ENCODE data around the gene CST3. TPM values are rescaled to one million over a fixed set of nuclear protein-coding genes. Genes with fewer than 3 reads are reported as not detected.

The CST3 gene
- total and polyA plus RNA-seq, 2 of the 8 experiments (the other 6 are each of a cell fraction or from before 2014, with no cell fraction given): 53.2 to 184 TPM

DNA sequence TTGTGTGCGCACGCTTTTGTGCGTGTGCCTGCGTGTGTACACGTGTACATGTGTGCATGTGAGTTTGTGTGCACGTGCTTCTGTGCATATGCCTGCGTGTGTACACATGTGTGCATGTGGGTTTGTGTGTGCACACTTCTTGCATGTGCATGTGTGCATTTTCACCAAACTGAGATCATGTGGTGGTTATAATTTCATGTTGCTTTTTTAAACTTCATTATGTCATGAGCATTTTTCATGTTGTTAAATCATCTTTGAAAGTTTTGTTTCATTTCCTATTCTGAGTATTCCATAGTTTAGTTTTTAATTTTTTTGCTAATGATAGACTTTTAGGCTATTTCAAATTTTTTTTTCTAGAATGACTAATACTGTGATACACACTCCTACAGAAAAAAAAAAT lies 6.4 kb upstream of the CST3 start:
- H3K79me2 ChIP-seq (ENCODE audit: control insufficient read depth in 1 of 2, insufficient read depth in 2 of 2, low read length in 2 of 2): no peaks in the 10 kb centered on the region
- ChIA-PET POLR2A (ENCODE audit: partially characterized antibody) (no interaction called here), CTCF (ENCODE audit: partially characterized antibody) (no interaction called here)
- no peak overlapping the region for H3K4me3 ChIP-seq (ENCODE audit: extremely low read depth in 1 of 4, insufficient read depth in 2 of 4, low read depth in 3 of 4, low read length in 4 of 4)
- no peak overlapping the region for H3K56ac ChIP-seq (replicated peaks; ENCODE audit: insufficient read length, low read depth, low read length)
- H3K4me1 ChIP-seq (replicated peaks in 1 of 4; ENCODE audit: control insufficient read depth in 3 of 4, insufficient read depth in 4 of 4, low read length in 3 of 4): peaks cover 0 to 3% (median 0%) of the 10 kb centered on the region in 4 experiments; a peak in 4 of 7 replicates
- H2BK120ac ChIP-seq (replicated peaks; ENCODE audit: low read depth, low read length): peak overlapping the region; percentile 73
- no peaks in the 10 kb centered on the region for H3K36me3 ChIP-seq (ENCODE audit: control insufficient read depth in 2 of 4, insufficient read depth in 4 of 4, low read length in 3 of 4)
- peak overlapping the region; percentile 63 for H4K91ac ChIP-seq (replicated peaks; ENCODE audit: insufficient read length, low read length)
- no peak overlapping the region for H2AFZ ChIP-seq (ENCODE audit: low read length)
- peak overlapping the region; percentile 55; the same call in 1 of the 2 replicates for H2BK15ac ChIP-seq (ENCODE audit: low read length)
- WGBS, 2 experiments (ENCODE audit: extremely low coverage in 1 of 2, insufficient coverage in 1 of 2, insufficient read length in 1 of 2, insufficient replicate concordance in 2 of 2, low coverage in 1 of 2, low lambda C conversion rate in 2 of 2, missing lambda C conversion rate in 1 of 2): 90% methylated on average over 7 of the region's 7 CpGs; no CpG with 5 or more reads in 1 of the 2 experiments
- no peak overlapping the region for H2AK5ac ChIP-seq (ENCODE audit: low read depth, low read length)
- H3K9me3 ChIP-seq (ENCODE audit: insufficient read depth in 2 of 2, low read depth in 1 of 2, low read length in 1 of 2): no peaks in the 10 kb centered on the region
- H3K14ac ChIP-seq (ENCODE audit: insufficient read length): no peak overlapping the region
- no peak overlapping the region for H3K9ac ChIP-seq (replicated peaks in 1 of 4; ENCODE audit: extremely low read depth in 1 of 4, low read depth in 3 of 4, low read length in 3 of 4)
- DNase-seq (ENCODE audit: low read depth in 1 of 2, low spot score in 2 of 2): no peak
- no peak overlapping the region for H3K27ac ChIP-seq (ENCODE audit: low read depth, low read length)
- no peak overlapping the region for H2BK20ac ChIP-seq (ENCODE audit: low read length)
- H2BK12ac ChIP-seq (ENCODE audit: low read depth, low read length): no peak overlapping the region
- no peak overlapping the region for H2BK5ac ChIP-seq (ENCODE audit: low read depth, low read length)
- H3K4me2 ChIP-seq (ENCODE audit: insufficient read depth in 1 of 2, low read depth in 2 of 2, low read length in 2 of 2): no peak overlapping the region
- H3K23me2 ChIP-seq (ENCODE audit: low read depth, low read length): no peaks in the 10 kb centered on the region; the same call in 1 of the 2 replicates
- H4K8ac ChIP-seq (ENCODE audit: extremely low read depth, insufficient read depth, low read length): no peak overlapping the region
- H3K23ac ChIP-seq (ENCODE audit: insufficient read length): no peak overlapping the region
- H3K27me3 ChIP-seq (replicated peaks in 1 of 4; ENCODE audit: control insufficient read depth in 3 of 4, extremely low read depth in 1 of 4, insufficient read depth in 3 of 4, low read length in 3 of 4): no peaks in the 10 kb centered on the region; a peak in 1 of 7 replicates
- H4K5ac ChIP-seq (ENCODE audit: insufficient read length, low read depth, low read length): no peak overlapping the region
- peak overlapping the region; percentile 21 for H3K4ac ChIP-seq (replicated peaks; ENCODE audit: insufficient read length, low read depth, low read length)
- no peaks in the 10 kb centered on the region for H4K20me1 ChIP-seq (replicated peaks in 1 of 2; ENCODE audit: control insufficient read depth in 1 of 2, insufficient read depth in 2 of 2, low read length in 2 of 2)
- no peak overlapping the region for H3K18ac ChIP-seq (ENCODE audit: extremely low read depth, low read length)
- FAIRE-seq: no peak
- H3K79me1 ChIP-seq (ENCODE audit: low read depth, low read length): no peaks in the 10 kb centered on the region
- TF ChIP-seq CBX5 (IDR thresholded peaks at IDR 0.05; ENCODE audit: low read depth, low read length) (no peak), BCL11A (IDR thresholded peaks at IDR 0.05; ENCODE audit: low read depth in 2 of 2, low read length in 2 of 2) (no peak), RXRA (IDR thresholded peaks at IDR 0.05; ENCODE audit: insufficient read depth, low read depth, low read length) (no peak), RAD21 (IDR thresholded peaks at IDR 0.05 in 1 of 2, conservative IDR thresholded peaks at IDR 0.05 in 1 of 2; ENCODE audit: low read depth in 2 of 2, low read length in 2 of 2) (no peak), EGR1 (IDR thresholded peaks at IDR 0.05; ENCODE audit: borderline replicate concordance, low read depth, low read length) (no peak), KDM1A (IDR thresholded peaks at IDR 0.05; ENCODE audit: borderline replicate concordance, low read length) (no peak), CTBP2 (IDR thresholded peaks at IDR 0.05; ENCODE audit: borderline replicate concordance, insufficient read depth, insufficient read length, low read length) (no peak), SIRT6 (IDR thresholded peaks at IDR 0.05; ENCODE audit: low read length) (no peak), ASH2L (IDR thresholded peaks at IDR 0.05; ENCODE audit: low read length) (no peak), RNF2 (IDR thresholded peaks at IDR 0.05; ENCODE audit: borderline replicate concordance, low read depth, low read length, missing control alignments, poor library complexity, severe bottlenecking) (no peak), GABPA (IDR thresholded peaks at IDR 0.05; ENCODE audit: borderline replicate concordance, insufficient read depth, low read length) (no peak), TAF1 (IDR thresholded peaks at IDR 0.05; ENCODE audit: low read depth, low read length) (no peak)
- TF ChIP-seq, protein P1, sequence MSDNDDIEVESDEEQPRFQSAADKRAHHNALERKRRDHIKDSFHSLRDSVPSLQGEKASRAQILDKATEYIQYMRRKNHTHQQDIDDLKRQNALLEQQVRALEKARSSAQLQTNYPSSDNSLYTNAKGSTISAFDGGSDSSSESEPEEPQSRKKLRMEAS (IDR thresholded peaks at IDR 0.05): no peak

Data from H1 (cell line).